ENCODE data around the gene PPL. TPM values are rescaled to one million over a fixed set of nuclear protein-coding genes. Genes with fewer than 3 reads are reported as not detected.
"Not testable (repeated sequence)": the region's sequence is repeated elsewhere in the genome, so short reads cannot be mapped to it uniquely, and the experiment has no call there.

The PPL gene
- total RNA-seq, 1 donor from 2014 or later: 10.9 TPM

- peak; percentile 94 for DNase-seq (ENCODE audit: low spot score)
Measured at GRCh38 chr16:4935241-4935855, 1.6 kb downstream of the PPL start.

GRCh38 chr16:4934591-4934990 lies 2.4 kb downstream of the PPL start:
- DNase-seq (ENCODE audit: low spot score): no peak

GRCh38 chr16:4933871-4934395 lies 3.0 kb downstream of the PPL start:
- DNase-seq (ENCODE audit: low spot score): no peak

GRCh38 chr16:4933433-4933832 lies 3.5 kb downstream of the PPL start:
- DNase-seq (ENCODE audit: low spot score): no peak

GRCh38 chr16:4931381-4931780 lies 5.6 kb downstream of the PPL start:
- no peak for DNase-seq (ENCODE audit: low spot score)

- not testable (repeated sequence) for DNase-seq (ENCODE audit: low spot score)
Measured at GRCh38 chr16:4929619-4930018, 7.3 kb downstream of the PPL start.

- no peak for DNase-seq (ENCODE audit: low spot score)
Measured at GRCh38 chr16:4928227-4928626, 8.7 kb downstream of the PPL start.

- no peak for DNase-seq (ENCODE audit: low spot score)
Measured at GRCh38 chr16:4927661-4928060, 9.3 kb downstream of the PPL start.

- no peak for DNase-seq (ENCODE audit: low spot score)
Measured at GRCh38 chr16:4926928-4927327, 10.0 kb downstream of the PPL start.

- DNase-seq (ENCODE audit: low spot score): no peak
Measured at GRCh38 chr16:4925791-4926190, 11.2 kb downstream of the PPL start.

GRCh38 chr16:4925293-4925607 lies 11.7 kb downstream of the PPL start:
- DNase-seq (ENCODE audit: low spot score): no peak

- DNase-seq (ENCODE audit: low spot score): no peak
Measured at GRCh38 chr16:4924593-4925292, 12.2 kb downstream of the PPL start.

- no peak for DNase-seq (ENCODE audit: low spot score)
Measured at GRCh38 chr16:4923853-4924252, 13.1 kb downstream of the PPL start.

- DNase-seq (ENCODE audit: low spot score): no peak
Measured at GRCh38 chr16:4922721-4923342, 14.1 kb downstream of the PPL start.

GRCh38 chr16:4920826-4921225 lies 16.1 kb downstream of the PPL start:
- no peak for DNase-seq (ENCODE audit: low spot score)

- no peak for DNase-seq (ENCODE audit: low spot score)
Measured at GRCh38 chr16:4918781-4919251, 18.1 kb downstream of the PPL start.

- no peak for DNase-seq (ENCODE audit: low spot score)
Measured at GRCh38 chr16:4917117-4917516, 19.8 kb downstream of the PPL start.

GRCh38 chr16:4915226-4915761 lies 21.7 kb downstream of the PPL start:
- no peak for DNase-seq (ENCODE audit: low spot score)

- DNase-seq (ENCODE audit: low spot score): no peak
Measured at GRCh38 chr16:4914528-4915225, 22.3 kb downstream of the PPL start.

- no peak for DNase-seq (ENCODE audit: low spot score)
Measured at GRCh38 chr16:4913774-4914525, 23.0 kb downstream of the PPL start.

Data from mesenteric fat pad (tissue), 1 donor.